OCI-LY7 (cell line): ENCODE data around the gene CNPPD1. TPM values are rescaled to one million over a fixed set of nuclear protein-coding genes. Genes with fewer than 3 reads are reported as not detected.
"Not testable (repeated sequence)": the region's sequence is repeated elsewhere in the genome, so short reads cannot be mapped to it uniquely, and the experiment has no call there.

Experiments used
- BruUV-seq: library from RNA; stranded (reverse); fragments of 400-500 nt; replicated peaks from 2 replicates; lab custom pipeline; 2021; lab: Mats Ljungman, UMichigan
- CTCF ChIA-PET: fragments of 300-600 bp; sonication (Branson Sonifier 250); formaldehyde crosslinking; loops from one replicate; lab custom pipeline; 2022; ENCODE audit warnings: antibody characterized with exemption; ENCODE audit not compliant: unreplicated experiment; lab: Charles Lee
- POLR2A ChIA-PET: fragments of 300-600 bp; sonication (Branson Sonifier 250); formaldehyde crosslinking; loops from one replicate; lab custom pipeline; 2022; ENCODE audit warnings: antibody characterized with exemption; lab: Charles Lee
- DNase-seq: peaks from one replicate; pipeline ENCODE4 v3.0.0-alpha.2; 2015; ENCODE audit warnings: low spot score
- H2AFZ ChIP-seq: fragments of 200-600 bp; sonication (generic), shearing (Covaris generic); 2 replicates; pipeline ENCODE4 v1.6.1; 2014; ENCODE audit warnings: mild to moderate bottlenecking, antibody characterized with exemption, low read length, moderate library complexity
- H3K27ac ChIP-seq: fragments of 200-600 bp; sonication (generic); 2 replicates; pipeline ENCODE4 v1.5.1; 2014; ENCODE audit warnings: mixed run types, low read depth, mild to moderate bottlenecking, moderate library complexity, low read length, inconsistent platforms; ENCODE audit not compliant: poor library complexity, severe bottlenecking
- H3K36me3 ChIP-seq: fragments of 200-600 bp; sonication (generic); 2 replicates; pipeline ENCODE4 v1.6.1; 2014; ENCODE audit warnings: mild to moderate bottlenecking, antibody characterized with exemption, low read length, moderate library complexity, mixed read lengths; ENCODE audit not compliant: insufficient read depth
- H3K4me1 ChIP-seq: fragments of 200-600 bp; sonication (generic); 2 replicates; pipeline ENCODE4 v1.5.1; 2014; ENCODE audit warnings: mild to moderate bottlenecking, low read length; ENCODE audit not compliant: insufficient read depth, poor library complexity, severe bottlenecking
- H3K4me2 ChIP-seq: fragments of 200-600 bp; sonication (generic); 2 replicates; pipeline ENCODE4 v1.6.1; 2014; ENCODE audit warnings: mild to moderate bottlenecking, low read length
- H3K4me3 ChIP-seq: fragments of 200-600 bp; sonication (generic); 2 replicates; pipeline ENCODE4 v1.5.1; 2014; ENCODE audit warnings: mild to moderate bottlenecking, low read depth, low read length; ENCODE audit not compliant: poor library complexity, severe bottlenecking
- H3K79me2 ChIP-seq: fragments of 200-600 bp; sonication (generic); 2 replicates; pipeline ENCODE4 v1.6.1; 2016; ENCODE audit warnings: low read depth, mild to moderate bottlenecking, low read length, moderate library complexity, mixed read lengths; ENCODE audit not compliant: insufficient read depth
- H3K9me2 ChIP-seq: fragments of 200-600 bp; sonication (generic); 2 replicates; pipeline ENCODE4 v1.6.1; 2016; ENCODE audit warnings: mild to moderate bottlenecking, low read length, mixed read lengths; ENCODE audit not compliant: insufficient read depth
- H3K9me3 ChIP-seq: fragments of 200-600 bp; sonication (generic); 2 replicates; pipeline ENCODE4 v1.6.1; 2014; ENCODE audit warnings: mild to moderate bottlenecking, mixed run types, low read length, mixed read lengths
- H4K20me1 ChIP-seq: fragments of 200-600 bp; sonication (generic); 2 replicates; pipeline ENCODE4 v1.6.1; 2014; ENCODE audit warnings: mild to moderate bottlenecking, antibody characterized with exemption, low read length, moderate library complexity, mixed read lengths; ENCODE audit not compliant: insufficient read depth
- CTCF ChIP-seq: fragments of 200-600 bp; sonication (generic); conservative IDR thresholded peaks from 2 replicates; pipeline ENCODE4 v1.5.1; 2014; ENCODE audit warnings: mild to moderate bottlenecking, antibody characterized with exemption, low read length, moderate library complexity, mixed read lengths
- EZH2phosphoT487 ChIP-seq: fragments of 200-600 bp; sonication (generic); IDR thresholded peaks from 2 replicates; pipeline ENCODE4 v1.6.1; 2018; ENCODE audit warnings: low read depth, borderline replicate concordance, mild to moderate bottlenecking, mixed run types, antibody characterized with exemption, low read length, moderate library complexity, mixed read lengths
- intact Hi-C: fragments of 100-400 bp; cut with micrococcal nuclease; formaldehyde crosslinking; loops from one replicate; pipeline ENCODE4 v1.10.0; 2022; ENCODE audit not compliant: unreplicated experiment
- total RNA-seq, 2 experiments: library from RNA; depleted of rRNA in 1 of 2; stranded (reverse); fragments of >200 nt in 1 of 2; shearing (Covaris generic) in 1 of 2; gene quantifications; 2 replicates each; pipeline ENCODE4 v1.2.3, GENCODE V29; 2014 to 2022

CNPPD1 gene
- total RNA-seq, 2 experiments from 2014 or later: 39.2 to 68.2 TPM

- Histone ChIP-seq H3K4me2 (peak overlapping the region; percentile 81), H3K27ac (peak overlapping the region; percentile 76), H3K79me2 (peaks cover 4% of the 10 kb centered on the region; the same call in 1 of the 2 replicates), H3K4me1 (peaks cover 17% of the 10 kb centered on the region), H4K20me1 (no peaks in the 10 kb centered on the region), H3K36me3 (peaks cover 33% of the 10 kb centered on the region), H3K9me2 (no peaks in the 10 kb centered on the region), H3K9me3 (peaks cover 8% of the 10 kb centered on the region; the same call in 1 of the 2 replicates), H2AFZ (peak overlapping the region; percentile 85), H3K4me3 (peak overlapping the region; percentile 69)
- DNase-seq: no peak
- intact Hi-C loops: loop anchor here (1.0 kb wide), 5 partner anchors 23 to 71 kb away; partner anchors contain the start of genes ANKZF1, ATG9A and NHEJ1
- ChIA-PET POLR2A (interaction anchor here (0.6 to 2.0 kb wide), 17 partner anchors 9 to 87 kb away, joined by 3 to 23 read pairs (median 4); partner anchors contain the start of genes CNPPD1, DNAJB2, GLB1L and STK16), CTCF (interaction anchor here (0.5 to 1.4 kb wide), 2 partner anchors 9 to 89 kb away, joined by 4 to 5 read pairs; no protein-coding TSS in a partner anchor)
- BruUV-seq: no TSS peak
- TF ChIP-seq CTCF (no peak), EZH2phosphoT487 (no peak)
These were observed 29.2 kb upstream of the CNPPD1 start for GRCh38 chr2:219205981-219206327.

GRCh38 chr2:219205165-219205538 is 28.4 kb upstream of the CNPPD1 start:
- H3K4me1 ChIP-seq: peaks cover 17% of the 10 kb centered on the region
- no peaks in the 10 kb centered on the region for H3K9me2 ChIP-seq
- intact Hi-C loops: no loop called here
- H3K4me3 ChIP-seq: no peak overlapping the region
- H3K79me2 ChIP-seq: peaks cover 4% of the 10 kb centered on the region; the same call in 1 of the 2 replicates
- POLR2A ChIA-PET: interaction anchor here (1.7 kb wide), 1 partner anchor 26 kb away, joined by 7 read pairs; no protein-coding TSS in a partner anchor
- DNase-seq: no peak
- H2AFZ ChIP-seq: no peak overlapping the region
- peaks cover 26% of the 10 kb centered on the region for H3K36me3 ChIP-seq
- no peak overlapping the region for H3K27ac ChIP-seq
- no TSS peak for BruUV-seq
- no peaks in the 10 kb centered on the region for H4K20me1 ChIP-seq
- peaks cover 8% of the 10 kb centered on the region; the same call in 1 of the 2 replicates for H3K9me3 ChIP-seq
- no peak for TF ChIP-seq CTCF
- no peak for TF ChIP-seq EZH2phosphoT487
- no peak overlapping the region for H3K4me2 ChIP-seq
- CTCF ChIA-PET: interaction anchor here (1.4 kb wide), 1 partner anchor 90 kb away, joined by 4 read pairs; no protein-coding TSS in a partner anchor

- H3K79me2 ChIP-seq: peaks cover 4% of the 10 kb centered on the region; the same call in 1 of the 2 replicates
- intact Hi-C loops: no loop called here
- H3K4me3 ChIP-seq: no peak overlapping the region
- POLR2A ChIA-PET: interaction anchor here (0.5 to 1.3 kb wide), 4 partner anchors 22 to 974 kb away, joined by 3 to 8 read pairs (median 6); no protein-coding TSS in a partner anchor
- peaks cover 17% of the 10 kb centered on the region for H3K4me1 ChIP-seq
- H2AFZ ChIP-seq: no peak overlapping the region
- H3K9me2 ChIP-seq: no peaks in the 10 kb centered on the region
- CTCF ChIA-PET: no interaction called here
- no TSS peak for BruUV-seq
- H4K20me1 ChIP-seq: no peaks in the 10 kb centered on the region
- H3K4me2 ChIP-seq: no peak overlapping the region
- DNase-seq: no peak
- TF ChIP-seq CTCF (no peak), EZH2phosphoT487 (no peak)
- peaks cover 20% of the 10 kb centered on the region for H3K36me3 ChIP-seq
- no peak overlapping the region for H3K27ac ChIP-seq
- H3K9me3 ChIP-seq: peaks cover 8% of the 10 kb centered on the region; the same call in 1 of the 2 replicates
These were observed 27.9 kb upstream of the CNPPD1 start for GRCh38 chr2:219204425-219205164.

- H4K20me1 ChIP-seq, H3K4me1 ChIP-seq, H2AFZ ChIP-seq, H3K79me2 ChIP-seq, H3K36me3 ChIP-seq, H3K27ac ChIP-seq, H3K4me2 ChIP-seq, intact Hi-C loops, DNase-seq, H3K4me3 ChIP-seq, BruUV-seq, H3K9me2 ChIP-seq, H3K9me3 ChIP-seq, CTCF ChIA-PET: not testable (repeated sequence)
- POLR2A ChIA-PET: interaction anchor here (1.6 kb wide), 1 partner anchor 16 kb away, joined by 4 read pairs; no protein-coding TSS in a partner anchor
These were observed 24.6 kb upstream of the CNPPD1 start for GRCh38 chr2:219201331-219201730.
